Muscle layer of colon (tissue), 2 donors: ENCODE results near the gene BBS9.

ENCODE experiments used
- H3K27ac ChIP-seq: one replicate; pipeline ENCODE4 v1.7.0; 2013; ENCODE audit warnings: low read depth, mild to moderate bottlenecking, low read length, moderate library complexity
- H3K27me3 ChIP-seq, 2 donors: one replicate each; pipeline ENCODE4 v1.7.0; 2013; ENCODE audit warnings: low read length in 2 of 2, mild to moderate bottlenecking in 2 of 2; ENCODE audit not compliant: insufficient read depth in 2 of 2, control insufficient read depth in 1 of 2
- H3K36me3 ChIP-seq: one replicate; pipeline ENCODE4 v1.7.0; 2013; ENCODE audit warnings: mild to moderate bottlenecking, low read length; ENCODE audit not compliant: insufficient read depth
- H3K4me1 ChIP-seq: one replicate; pipeline ENCODE4 v1.7.0; 2013; ENCODE audit warnings: mild to moderate bottlenecking, low read length; ENCODE audit not compliant: insufficient read depth
- H3K4me3 ChIP-seq, 2 donors: one replicate each; pipeline ENCODE4 v1.7.0; 2013; ENCODE audit warnings: low read length in 2 of 2, low read depth in 1 of 2, mild to moderate bottlenecking in 1 of 2, moderate library complexity in 1 of 2
- H3K9ac ChIP-seq: one replicate; pipeline ENCODE4 v1.7.0; 2013; ENCODE audit warnings: low read length
- H3K9me3 ChIP-seq: one replicate; pipeline ENCODE4 v1.7.0; 2013; ENCODE audit warnings: mild to moderate bottlenecking, low read length
- donor health status: abdominal sarcoma.
- donor health status: Adenocarcinoma of cecum.

The BBS9 gene

DNA sequence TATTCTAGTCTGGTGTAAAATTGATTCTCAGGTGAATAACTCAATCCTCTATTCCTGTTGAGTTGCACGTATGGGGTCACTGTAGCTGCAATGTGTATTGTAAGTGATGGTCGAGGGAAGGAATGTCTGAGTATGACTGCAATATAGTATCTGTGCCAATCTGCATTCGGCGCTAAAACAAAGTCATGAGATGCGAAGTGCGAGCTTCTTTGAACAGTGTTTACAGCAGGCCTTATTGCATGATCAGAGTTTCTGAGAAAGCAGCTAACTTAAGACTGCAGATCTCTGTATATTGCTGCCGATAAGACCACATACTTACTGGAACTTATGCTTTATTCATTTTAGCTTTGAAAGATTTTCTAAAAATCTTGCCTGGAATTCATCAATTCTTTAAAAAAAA lies 434.3 kb downstream of the BBS9 start:
- no peaks in the 10 kb centered on the region for H3K4me1 ChIP-seq
- no peaks in the 10 kb centered on the region for H3K36me3 ChIP-seq
- no peaks in the 10 kb centered on the region for H3K27me3 ChIP-seq
- H3K27ac ChIP-seq = no peak overlapping the region
- H3K9me3 ChIP-seq = no peaks in the 10 kb centered on the region
- H3K9ac ChIP-seq = no peak overlapping the region
- H3K4me3 ChIP-seq = no peak overlapping the region

DNA sequence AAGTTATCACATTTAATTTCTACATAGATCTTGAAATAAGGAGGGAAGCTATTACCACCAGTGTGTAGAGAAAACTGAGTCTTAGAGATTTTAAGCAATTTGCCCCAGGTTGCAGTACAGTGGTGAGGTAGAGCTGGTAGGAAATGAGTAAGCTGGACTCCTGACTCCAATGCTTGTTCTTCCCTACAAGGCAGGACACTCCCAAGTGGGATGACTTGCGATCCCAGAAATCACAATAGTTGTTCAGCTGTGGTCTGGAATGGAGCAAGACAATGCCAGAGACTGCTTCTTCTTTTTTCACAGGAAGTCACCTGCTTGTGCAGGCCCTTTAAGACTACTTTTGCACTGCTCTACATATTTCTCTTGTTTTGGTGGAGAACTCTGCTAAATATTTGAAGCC lies 448.8 kb downstream of the BBS9 start:
- Histone ChIP-seq H3K4me1 (no peaks in the 10 kb centered on the region), H3K27me3 (no peaks in the 10 kb centered on the region), H3K36me3 (no peaks in the 10 kb centered on the region), H3K9me3 (no peaks in the 10 kb centered on the region), H3K4me3 (no peak overlapping the region), H3K27ac (no peak overlapping the region), H3K9ac (no peak overlapping the region)

DNA sequence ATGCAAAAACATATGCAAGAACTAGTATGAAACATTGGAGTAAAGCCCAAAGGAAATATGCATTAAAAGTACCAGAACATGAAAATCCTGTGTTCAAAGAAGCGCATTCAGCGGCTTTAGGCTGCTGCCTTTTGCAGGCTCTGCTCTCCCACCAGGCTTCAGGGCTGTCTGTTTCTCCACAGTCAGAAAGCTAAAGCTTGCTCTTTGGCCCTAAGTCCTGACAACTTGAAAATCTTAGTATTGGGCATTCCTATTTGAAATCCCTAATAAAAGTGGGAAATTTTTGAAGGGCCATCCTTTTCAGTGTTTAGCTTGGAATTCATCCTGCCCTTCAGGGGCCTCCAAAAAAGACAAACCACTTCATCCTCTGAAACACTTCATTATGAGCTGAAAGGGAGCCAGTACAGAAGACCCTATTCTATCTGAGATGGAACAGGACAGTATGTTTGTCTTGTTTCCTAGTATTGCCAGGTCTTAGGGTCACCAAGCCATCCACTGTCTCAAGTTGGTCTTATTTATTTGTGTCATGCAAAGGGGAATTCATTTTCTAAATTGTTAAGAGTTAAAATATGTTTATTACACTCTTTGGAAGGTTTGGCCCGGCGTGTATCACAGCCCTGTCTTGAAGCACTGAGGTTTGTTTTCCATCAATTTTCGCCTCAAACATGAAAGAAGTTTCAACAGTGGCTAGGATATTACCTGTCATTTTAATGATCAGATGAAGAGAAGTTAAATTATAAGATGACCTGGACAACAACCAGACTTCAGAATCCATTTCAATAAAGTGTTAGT lies 449.7 kb downstream of the BBS9 start:
- no peaks in the 10 kb centered on the region for H3K36me3 ChIP-seq
- no peak overlapping the region for H3K4me3 ChIP-seq
- no peaks in the 10 kb centered on the region for H3K27me3 ChIP-seq
- H3K4me1 ChIP-seq = no peaks in the 10 kb centered on the region
- no peak overlapping the region for H3K27ac ChIP-seq
- no peak overlapping the region for H3K9ac ChIP-seq
- H3K9me3 ChIP-seq = no peaks in the 10 kb centered on the region

DNA sequence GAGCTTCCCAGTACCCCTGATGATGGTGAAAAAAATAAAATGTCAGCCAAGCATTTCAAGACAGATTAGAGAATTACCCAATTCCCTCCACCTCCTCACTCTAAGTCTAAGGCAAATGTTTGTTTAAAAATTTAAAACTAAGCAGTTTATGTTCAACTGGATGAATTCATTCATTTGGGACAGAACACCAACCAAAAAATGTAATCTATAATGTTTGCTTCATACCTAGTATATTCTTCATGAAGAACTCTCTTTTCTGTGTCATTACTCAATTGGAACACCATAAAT lies 450.3 kb downstream of the BBS9 start:
- H3K4me3 ChIP-seq = no peak overlapping the region
- no peaks in the 10 kb centered on the region for H3K9me3 ChIP-seq
- H3K9ac ChIP-seq = no peak overlapping the region
- no peaks in the 10 kb centered on the region for H3K4me1 ChIP-seq
- H3K27me3 ChIP-seq = no peaks in the 10 kb centered on the region
- no peak overlapping the region for H3K27ac ChIP-seq
- H3K36me3 ChIP-seq = no peaks in the 10 kb centered on the region

DNA sequence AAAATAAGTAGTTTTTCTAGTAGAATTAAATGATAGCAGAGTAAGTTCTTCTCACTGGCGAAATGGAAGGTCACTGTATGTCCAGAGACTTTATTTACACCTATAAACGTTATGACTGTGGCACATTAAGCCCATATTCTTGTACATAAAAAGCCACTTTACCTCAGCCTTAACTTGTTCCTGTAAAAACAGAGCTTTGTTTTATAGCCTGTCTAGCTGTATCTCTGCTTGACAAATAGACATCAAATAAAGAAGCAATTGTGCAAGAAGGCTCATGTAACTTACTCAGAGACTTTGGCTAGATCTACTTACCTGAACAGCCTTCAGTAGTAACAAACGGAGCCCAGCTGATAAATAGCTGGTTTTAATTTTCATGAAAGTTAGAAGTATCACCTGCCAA lies 451.9 kb downstream of the BBS9 start:
- no peak overlapping the region for H3K4me3 ChIP-seq
- no peaks in the 10 kb centered on the region for H3K4me1 ChIP-seq
- no peak overlapping the region for H3K9ac ChIP-seq

DNA sequence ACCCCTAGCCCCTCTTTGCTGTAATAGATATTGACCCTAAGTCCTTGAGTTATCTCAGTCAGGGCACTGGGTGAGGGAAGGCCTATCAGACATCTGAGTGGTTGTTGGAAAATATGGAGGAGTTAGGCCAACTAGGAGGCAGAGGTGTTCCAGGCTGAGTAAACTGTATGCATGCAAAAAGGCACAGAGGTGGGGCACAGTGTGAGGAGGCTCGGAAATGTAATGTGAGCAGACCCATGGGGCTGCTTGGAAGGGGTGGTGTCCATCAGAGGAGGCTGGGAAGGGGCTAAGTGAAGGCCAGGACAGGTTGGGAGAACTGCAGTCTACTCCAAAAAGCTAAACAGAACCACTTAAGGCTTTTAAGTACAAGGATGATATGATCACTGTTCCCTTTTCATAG lies 452.7 kb downstream of the BBS9 start:
- no peak overlapping the region for H3K9ac ChIP-seq
- H3K4me1 ChIP-seq = no peaks in the 10 kb centered on the region
- H3K36me3 ChIP-seq = no peaks in the 10 kb centered on the region
- no peak overlapping the region for H3K27ac ChIP-seq
- no peak overlapping the region for H3K4me3 ChIP-seq
- no peaks in the 10 kb centered on the region for H3K9me3 ChIP-seq
- H3K27me3 ChIP-seq = no peaks in the 10 kb centered on the region

More for the DNA sequence above, 451.9 kb downstream of the BBS9 start:
- no peaks in the 10 kb centered on the region for H3K36me3 ChIP-seq
- no peak overlapping the region for H3K27ac ChIP-seq
- no peaks in the 10 kb centered on the region for H3K9me3 ChIP-seq
- no peaks in the 10 kb centered on the region for H3K27me3 ChIP-seq

DNA sequence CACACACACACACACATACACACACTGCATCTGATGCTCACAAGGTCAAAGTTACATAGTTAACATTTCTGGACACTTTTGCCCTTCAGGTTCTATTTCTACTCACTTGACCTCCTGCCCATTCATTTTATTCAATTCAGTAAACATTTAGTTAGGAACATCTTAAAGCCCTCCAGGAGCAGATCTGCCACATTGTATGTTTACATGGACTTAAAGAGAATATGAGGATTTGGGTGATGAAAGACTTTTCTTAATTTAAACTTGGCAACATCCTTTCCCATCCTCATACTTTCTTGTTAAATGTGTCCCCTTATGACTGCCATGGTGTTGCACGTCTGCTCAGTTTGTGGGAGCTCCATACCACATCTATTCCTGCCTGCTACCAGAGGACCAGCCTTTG lies 453.2 kb downstream of the BBS9 start:
- H3K4me1 ChIP-seq = no peaks in the 10 kb centered on the region
- no peak overlapping the region for H3K4me3 ChIP-seq
- H3K9me3 ChIP-seq = no peaks in the 10 kb centered on the region
- H3K36me3 ChIP-seq = no peaks in the 10 kb centered on the region
- no peak overlapping the region for H3K27ac ChIP-seq
- no peaks in the 10 kb centered on the region for H3K27me3 ChIP-seq
- no peak overlapping the region for H3K9ac ChIP-seq

DNA sequence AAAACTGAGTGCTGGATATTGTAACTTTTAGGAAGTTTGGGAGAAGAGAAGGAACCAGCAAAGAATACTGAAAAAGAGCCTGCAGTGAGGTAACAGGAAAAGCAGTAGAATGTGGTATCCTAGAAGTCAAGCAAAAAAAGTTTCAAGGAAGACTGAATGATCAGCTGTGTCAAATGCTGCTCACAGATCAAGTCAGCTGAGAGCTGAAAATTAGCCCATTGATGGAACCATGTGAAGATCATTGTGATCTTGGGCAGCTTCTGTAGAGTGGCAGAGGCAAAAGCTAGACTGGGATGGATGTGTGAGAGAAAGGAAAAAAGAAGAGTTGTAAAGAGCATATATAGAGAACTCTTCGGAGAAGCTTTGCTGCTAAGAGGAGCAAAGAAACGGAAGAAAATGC lies 460.5 kb downstream of the BBS9 start:
- Histone ChIP-seq H3K9ac (no peak overlapping the region), H3K9me3 (no peaks in the 10 kb centered on the region), H3K4me1 (peaks cover 18% of the 10 kb centered on the region), H3K27me3 (no peaks in the 10 kb centered on the region), H3K4me3 (no peak overlapping the region), H3K36me3 (no peaks in the 10 kb centered on the region), H3K27ac (no peak overlapping the region)

DNA sequence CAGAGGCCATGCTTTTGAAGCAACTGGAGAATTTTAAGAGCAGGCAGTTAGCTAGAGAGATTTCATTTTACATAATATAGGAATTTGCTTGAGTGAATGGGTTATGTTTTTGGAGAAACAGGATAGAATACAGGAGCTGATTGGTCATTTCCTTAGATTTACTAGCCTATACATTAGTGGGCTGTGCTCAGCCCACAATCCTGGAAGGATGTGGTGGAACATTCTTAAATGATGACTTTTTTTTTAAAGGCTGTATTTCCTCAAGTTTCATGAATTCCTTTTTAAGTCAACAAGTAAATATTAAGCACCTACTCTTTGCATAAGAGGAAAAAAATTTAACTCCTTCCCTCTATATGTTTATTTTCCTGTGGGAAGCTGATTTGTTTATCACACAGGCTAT lies 461.6 kb downstream of the BBS9 start:
- Histone ChIP-seq H3K27me3 (no peaks in the 10 kb centered on the region), H3K4me1 (peaks cover 18% of the 10 kb centered on the region), H3K9me3 (no peaks in the 10 kb centered on the region), H3K27ac (no peak overlapping the region), H3K4me3 (no peak overlapping the region), H3K9ac (no peak overlapping the region), H3K36me3 (no peaks in the 10 kb centered on the region)

DNA sequence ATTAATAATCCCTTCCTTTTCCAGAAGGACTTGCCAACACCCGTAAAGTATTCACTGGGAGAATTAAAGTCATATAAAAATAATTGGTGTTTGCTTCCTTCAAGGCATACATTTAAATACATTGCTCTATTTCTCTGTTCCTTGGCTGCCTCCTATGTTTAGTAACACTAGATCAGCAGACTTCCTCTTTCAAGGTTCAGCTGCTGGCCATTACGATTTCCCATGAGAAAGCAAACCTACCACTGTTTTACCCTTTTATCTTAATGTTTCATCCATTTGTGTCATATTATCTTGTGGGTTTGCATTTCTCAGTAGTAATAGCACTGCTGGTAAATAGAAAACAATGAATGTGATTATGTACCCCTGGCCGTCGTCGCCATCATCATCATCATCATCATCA lies 462.1 kb downstream of the BBS9 start:
- H3K9ac ChIP-seq = no peak overlapping the region
- H3K27me3 ChIP-seq = no peaks in the 10 kb centered on the region
- H3K9me3 ChIP-seq = no peaks in the 10 kb centered on the region
- H3K4me3 ChIP-seq = no peak overlapping the region
- H3K27ac ChIP-seq = no peak overlapping the region
- H3K4me1 ChIP-seq = peaks cover 18% of the 10 kb centered on the region
- no peaks in the 10 kb centered on the region for H3K36me3 ChIP-seq

DNA sequence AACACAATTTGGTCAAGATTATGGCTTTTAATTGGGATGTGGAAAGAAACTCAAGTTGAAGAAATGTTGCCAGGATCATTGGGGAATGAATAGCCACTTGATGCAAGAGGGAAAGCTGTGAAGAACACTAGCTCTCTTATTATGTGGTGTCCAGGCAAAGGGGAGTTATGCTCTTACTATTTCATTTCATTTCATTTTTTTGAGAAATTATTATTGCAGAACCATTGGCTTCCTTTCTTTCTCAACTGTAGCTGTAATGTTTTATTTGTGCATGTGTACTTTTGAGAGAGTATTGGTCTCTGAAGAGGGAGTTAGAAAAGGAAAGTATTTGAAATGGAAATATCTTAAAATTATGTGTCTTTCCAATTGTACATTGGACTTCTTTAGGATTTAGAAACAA lies 463.4 kb downstream of the BBS9 start:
- H3K27ac ChIP-seq = no peak overlapping the region

DNA sequence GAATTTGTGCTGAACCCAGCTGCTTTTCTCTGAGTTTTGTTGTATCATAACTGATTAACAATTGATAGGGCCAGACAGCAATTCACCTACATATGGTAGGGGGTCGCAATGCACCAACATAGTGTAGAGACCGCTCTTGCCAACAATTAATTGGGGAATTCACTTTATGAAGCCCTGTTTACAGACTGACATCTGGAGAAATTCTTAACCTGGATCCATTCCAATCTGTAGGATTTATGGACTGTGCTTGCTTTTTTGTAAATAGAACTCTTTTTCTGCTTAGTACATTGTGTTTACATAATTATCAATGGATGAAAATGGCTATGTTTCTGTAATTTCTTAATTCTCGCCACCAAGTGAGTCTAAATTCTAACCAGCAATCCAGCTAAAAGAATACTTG lies 464.2 kb downstream of the BBS9 start:
- Histone ChIP-seq H3K4me1 (peaks cover 18% of the 10 kb centered on the region), H3K9me3 (no peaks in the 10 kb centered on the region), H3K36me3 (no peaks in the 10 kb centered on the region), H3K9ac (no peak overlapping the region), H3K4me3 (no peak overlapping the region), H3K27ac (no peak overlapping the region), H3K27me3 (no peaks in the 10 kb centered on the region)

More for the DNA sequence above, 463.4 kb downstream of the BBS9 start:
- Histone ChIP-seq H3K27me3 (no peaks in the 10 kb centered on the region), H3K9ac (no peak overlapping the region), H3K36me3 (no peaks in the 10 kb centered on the region), H3K4me3 (no peak overlapping the region), H3K9me3 (no peaks in the 10 kb centered on the region), H3K4me1 (peaks cover 18% of the 10 kb centered on the region)
